Loucy (cell line): ENCODE measurements around the gene ROBO2.

Source experiments
- H2AFZ ChIP-seq: fragments of 200-600 bp; sonication (generic); 2 replicates; pipeline ENCODE4 v1.6.0; 2016; ENCODE audit warnings: antibody characterized with exemption, mild to moderate bottlenecking, low read length, moderate library complexity
- H3F3A ChIP-seq: fragments of 200-600 bp; 2 replicates; pipeline ENCODE4 v1.6.0; 2016; ENCODE audit warnings: antibody characterized with exemption, low read depth, mild to moderate bottlenecking
- H3K27me3 ChIP-seq: fragments of 200-600 bp; sonication (generic); 2 replicates; pipeline ENCODE4 v1.6.1; 2014; ENCODE audit warnings: low read length, mild to moderate bottlenecking; ENCODE audit not compliant: insufficient read depth, poor library complexity, severe bottlenecking
- H3K36me3 ChIP-seq: fragments of 200-600 bp; sonication (generic); 2 replicates; pipeline ENCODE4 v1.6.1; 2016; ENCODE audit warnings: low read length; ENCODE audit not compliant: insufficient read depth
- H3K4me1 ChIP-seq: fragments of 200-600 bp; sonication (generic); 2 replicates; pipeline ENCODE4 v1.5.1; 2014; ENCODE audit warnings: low read length, mild to moderate bottlenecking; ENCODE audit not compliant: insufficient read depth, poor library complexity, severe bottlenecking
- H3K4me2 ChIP-seq: fragments of 200-600 bp; sonication (generic); 2 replicates; pipeline ENCODE4 v1.6.0; 2014; ENCODE audit warnings: antibody characterized with exemption, low read length, low read depth, mild to moderate bottlenecking; ENCODE audit not compliant: poor library complexity, severe bottlenecking
- H3K4me3 ChIP-seq: fragments of 200-600 bp; sonication (generic); 2 replicates; pipeline ENCODE4 v1.5.1; 2014; ENCODE audit warnings: low read length, mild to moderate bottlenecking, mixed read lengths; ENCODE audit not compliant: poor library complexity, severe bottlenecking
- H3K79me2 ChIP-seq: fragments of 200-600 bp; sonication (generic); 2 replicates; pipeline ENCODE4 v1.6.1; 2014; ENCODE audit warnings: low read length; ENCODE audit not compliant: insufficient read depth
- H3K9ac ChIP-seq: fragments of 200-600 bp; sonication (generic); 2 replicates; pipeline ENCODE4 v1.6.0; 2014; ENCODE audit warnings: mild to moderate bottlenecking, low read depth, low read length, moderate library complexity; ENCODE audit not compliant: poor library complexity, severe bottlenecking
- H3K9me2 ChIP-seq: fragments of 200-600 bp; sonication (generic); replicated peaks from 2 replicates; pipeline ENCODE4 v1.6.1; 2016; ENCODE audit warnings: low read depth, low read length, mixed read lengths
- H3K9me3 ChIP-seq: fragments of 200-600 bp; sonication (generic); 2 replicates; pipeline ENCODE4 v1.6.1; 2014; ENCODE audit warnings: mild to moderate bottlenecking, antibody characterized with exemption, low read length, low read depth; ENCODE audit not compliant: insufficient read depth
- H4K20me1 ChIP-seq: fragments of 200-600 bp; sonication (generic); 2 replicates; pipeline ENCODE4 v1.6.0; 2014; ENCODE audit warnings: antibody characterized with exemption, low read length, mild to moderate bottlenecking; ENCODE audit not compliant: insufficient read depth, poor library complexity, severe bottlenecking
- EZH2phosphoT487 ChIP-seq: fragments of 200-600 bp; IDR thresholded peaks from 2 replicates; pipeline ENCODE4 v1.6.1; 2018; ENCODE audit warnings: antibody characterized with exemption, mild to moderate bottlenecking, moderate library complexity, borderline replicate concordance
- TF ChIP-seq, protein P1 (sequence below): fragments of 200-600 bp; sonication (generic); conservative IDR thresholded peaks from 2 replicates; pipeline ENCODE4 v1.5.1; 2014; ENCODE audit warnings: mild to moderate bottlenecking, antibody characterized with exemption, low read length

ROBO2 gene

DNA sequence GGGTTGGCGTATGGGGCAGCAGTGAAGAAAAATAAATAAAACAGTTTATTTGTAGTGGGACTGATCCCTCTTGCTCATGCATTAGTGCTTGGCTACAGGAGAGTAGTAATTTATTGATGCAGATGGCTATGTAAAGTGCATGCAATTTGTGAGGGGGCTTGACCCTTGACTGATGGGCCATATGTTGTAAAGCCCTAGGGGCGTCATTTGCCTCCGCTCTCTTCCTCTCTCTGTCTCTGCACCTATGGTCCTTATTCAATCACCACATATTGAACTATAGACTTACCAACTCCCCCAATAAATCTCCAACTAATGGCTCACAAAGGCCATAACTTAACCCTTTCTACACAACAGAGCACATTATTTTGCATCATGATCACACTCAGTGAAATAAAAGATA is 227.7 kb downstream of the ROBO2 start:
- Histone ChIP-seq H3K4me1 (no peaks in the 10 kb centered on the region), H4K20me1 (no peaks in the 10 kb centered on the region), H3F3A (no peaks in the 10 kb centered on the region), H3K9me2 (no peaks in the 10 kb centered on the region), H3K4me2 (no peak overlapping the region), H3K79me2 (no peaks in the 10 kb centered on the region), H2AFZ (no peak overlapping the region), H3K9ac (no peak overlapping the region), H3K4me3 (no peak overlapping the region), H3K36me3 (no peaks in the 10 kb centered on the region), H3K27me3 (no peaks in the 10 kb centered on the region), H3K9me3 (no peaks in the 10 kb centered on the region)
- TF ChIP-seq, protein P1, sequence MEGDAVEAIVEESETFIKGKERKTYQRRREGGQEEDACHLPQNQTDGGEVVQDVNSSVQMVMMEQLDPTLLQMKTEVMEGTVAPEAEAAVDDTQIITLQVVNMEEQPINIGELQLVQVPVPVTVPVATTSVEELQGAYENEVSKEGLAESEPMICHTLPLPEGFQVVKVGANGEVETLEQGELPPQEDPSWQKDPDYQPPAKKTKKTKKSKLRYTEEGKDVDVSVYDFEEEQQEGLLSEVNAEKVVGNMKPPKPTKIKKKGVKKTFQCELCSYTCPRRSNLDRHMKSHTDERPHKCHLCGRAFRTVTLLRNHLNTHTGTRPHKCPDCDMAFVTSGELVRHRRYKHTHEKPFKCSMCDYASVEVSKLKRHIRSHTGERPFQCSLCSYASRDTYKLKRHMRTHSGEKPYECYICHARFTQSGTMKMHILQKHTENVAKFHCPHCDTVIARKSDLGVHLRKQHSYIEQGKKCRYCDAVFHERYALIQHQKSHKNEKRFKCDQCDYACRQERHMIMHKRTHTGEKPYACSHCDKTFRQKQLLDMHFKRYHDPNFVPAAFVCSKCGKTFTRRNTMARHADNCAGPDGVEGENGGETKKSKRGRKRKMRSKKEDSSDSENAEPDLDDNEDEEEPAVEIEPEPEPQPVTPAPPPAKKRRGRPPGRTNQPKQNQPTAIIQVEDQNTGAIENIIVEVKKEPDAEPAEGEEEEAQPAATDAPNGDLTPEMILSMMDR: no peak
- no peak for TF ChIP-seq EZH2phosphoT487

- Histone ChIP-seq H3K79me2 (no peaks in the 10 kb centered on the region), H3K27me3 (no peaks in the 10 kb centered on the region), H3K4me1 (no peaks in the 10 kb centered on the region), H3K4me3 (no peak overlapping the region), H3K4me2 (no peak overlapping the region), H2AFZ (no peak overlapping the region), H3K36me3 (no peaks in the 10 kb centered on the region), H3F3A (no peaks in the 10 kb centered on the region), H3K9ac (no peak overlapping the region), H4K20me1 (no peaks in the 10 kb centered on the region), H3K9me3 (no peaks in the 10 kb centered on the region), H3K9me2 (no peaks in the 10 kb centered on the region)
- TF ChIP-seq EZH2phosphoT487: no peak
- TF ChIP-seq, protein P1: no peak
These were observed 231.4 kb downstream of the ROBO2 start for GRCh38 chr3:77271306-77271705.

DNA sequence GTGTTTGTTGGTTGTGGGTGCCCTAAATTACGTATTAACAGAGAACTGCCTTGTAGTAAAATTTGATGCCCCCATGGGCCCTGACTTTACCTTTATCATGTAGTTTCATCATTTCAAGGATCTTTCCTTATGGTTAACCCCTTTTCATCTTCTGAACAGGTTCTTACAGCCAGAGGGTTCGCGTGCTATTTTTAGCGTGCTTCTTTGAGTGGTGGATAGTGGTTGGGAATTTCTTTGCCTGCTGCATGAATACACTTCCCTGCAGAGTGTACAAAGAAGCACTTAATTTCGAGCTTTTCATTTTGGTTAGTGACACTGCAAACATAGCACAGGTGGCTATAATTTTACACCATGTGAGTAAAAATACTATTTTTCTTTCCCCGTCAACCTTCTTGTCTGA is 231.8 kb downstream of the ROBO2 start:
- Histone ChIP-seq H3K4me1 (no peaks in the 10 kb centered on the region), H3K9me3 (no peaks in the 10 kb centered on the region), H3K79me2 (no peaks in the 10 kb centered on the region), H3F3A (no peaks in the 10 kb centered on the region), H3K4me3 (no peak overlapping the region), H3K27me3 (no peaks in the 10 kb centered on the region), H2AFZ (no peak overlapping the region), H3K9ac (no peak overlapping the region), H3K36me3 (no peaks in the 10 kb centered on the region), H3K9me2 (no peaks in the 10 kb centered on the region), H3K4me2 (no peak overlapping the region), H4K20me1 (no peaks in the 10 kb centered on the region)
- no peak for TF ChIP-seq EZH2phosphoT487
- TF ChIP-seq, protein P1: no peak
